Measurements from ENCODE around the gene SLC30A1. TPM values are rescaled to one million over a fixed set of nuclear protein-coding genes. Genes with fewer than 3 reads are reported as not detected.

The SLC30A1 gene
- total RNA-seq: 3.9 TPM in 2 replicates

GRCh38 chr1:211578640-211579439 is at the start of gene SLC30A1:
TSS of gene SLC30A1 (minus strand) at chr1:211579161. CDS start at chr1:211578612, 549 bp downstream.

Other genes starting within 250 kb of the SLC30A1 start
- gene RD3, start 87.0 kb downstream of the SLC30A1 start, total RNA-seq: not detected in 2 replicates
- gene NEK2, start 96.5 kb upstream of the SLC30A1 start, total RNA-seq: 34.2 and 39.2 TPM in 2 replicates